ENCODE data around the gene OLFML2B.
A peak's percentile ranks its signal among the peaks of the same experiment; 100 is the strongest.
"Not testable (repeated sequence)": the region's sequence is repeated elsewhere in the genome, so short reads cannot be mapped to it uniquely, and the experiment has no call there.

Gene OLFML2B

GRCh38 chr1:162067466-162067865, 43.8 kb upstream of the OLFML2B start:
- peak; percentile 61 for FAIRE-seq
- DNase-seq (ENCODE audit: insufficient read length, low spot score): no peak
- no peak for TF ChIP-seq CTCF (IDR thresholded peaks at IDR 0.05; ENCODE audit: insufficient read depth, missing control alignments)

GRCh38 chr1:162066836-162067235, 43.2 kb upstream of the OLFML2B start:
- not testable (repeated sequence) for DNase-seq (ENCODE audit: insufficient read length, low spot score); FAIRE-seq

GRCh38 chr1:162065016-162065415, 41.3 kb upstream of the OLFML2B start:
- DNase-seq (ENCODE audit: insufficient read length, low spot score) (no peak), FAIRE-seq (no peak)
- TF ChIP-seq CTCF (IDR thresholded peaks at IDR 0.05; ENCODE audit: insufficient read depth, missing control alignments): no peak

- FAIRE-seq: no peak
Observed at GRCh38 chr1:162062542-162063015, 38.9 kb upstream of the OLFML2B start.

GRCh38 chr1:162060314-162060713, 36.6 kb upstream of the OLFML2B start:
- DNase-seq (ENCODE audit: insufficient read length, low spot score): no peak
- no peak for FAIRE-seq
- no peak for TF ChIP-seq CTCF (IDR thresholded peaks at IDR 0.05; ENCODE audit: insufficient read depth, missing control alignments)

More at GRCh38 chr1:162062542-162063015, 38.9 kb upstream of the OLFML2B start:
- no peak for DNase-seq (ENCODE audit: insufficient read length, low spot score)
- TF ChIP-seq CTCF (IDR thresholded peaks at IDR 0.05; ENCODE audit: insufficient read depth, missing control alignments): no peak

- DNase-seq (ENCODE audit: insufficient read length, low spot score) (no peak), FAIRE-seq (no peak)
- no peak for TF ChIP-seq CTCF (IDR thresholded peaks at IDR 0.05; ENCODE audit: insufficient read depth, missing control alignments)
Observed at GRCh38 chr1:162059721-162060120, 36.1 kb upstream of the OLFML2B start.

GRCh38 chr1:162056579-162056978, 32.9 kb upstream of the OLFML2B start:
- TF ChIP-seq CTCF (IDR thresholded peaks at IDR 0.05; ENCODE audit: insufficient read depth, missing control alignments): no peak
- DNase-seq (ENCODE audit: insufficient read length, low spot score) (no peak), FAIRE-seq (no peak)

GRCh38 chr1:162056043-162056442, 32.4 kb upstream of the OLFML2B start:
- DNase-seq (ENCODE audit: insufficient read length, low spot score) (peak; percentile 41), FAIRE-seq (peak; percentile 25)
- peak; percentile 100 for TF ChIP-seq CTCF (IDR thresholded peaks at IDR 0.05; ENCODE audit: insufficient read depth, missing control alignments)
